HepG2 (cell line): ENCODE measurements around the gene PIGL. TPM values are rescaled to one million over a fixed set of nuclear protein-coding genes. Genes with fewer than 3 reads are reported as not detected.

ENCODE experiments used
- ATAC-seq: fragments of 200-7000 bp; cut with Tn5 transposase; 3 replicates; pipeline ENCODE4 v1.9.1; 2020; ENCODE audit warnings: mild to moderate bottlenecking, moderate library complexity
- BruUV-seq: library from RNA; stranded (reverse); fragments of 400-500 nt; replicated peaks from 2 replicates; lab custom pipeline; 2021; lab: Mats Ljungman, UMichigan
- CTCF ChIA-PET: fragments of 300-600 bp; formaldehyde crosslinking; extraction: SDS; loops from one replicate; lab custom pipeline; 2021; ENCODE audit warnings: low total read pairs, inconsistent platforms, low intra/inter-chr PET ratio; lab: Yijun Ruan, JAX
- POLR2A ChIA-PET: fragments of 350-600 bp; sonication (Branson Sonifier 250); formaldehyde crosslinking; loops from one replicate; lab custom pipeline; 2020; ENCODE audit warnings: antibody characterized with exemption, inconsistent platforms; lab: Yijun Ruan, JAX
- DNase-seq: peaks from one replicate; pipeline ENCODE4 v3.0.0-alpha.2; 2015; ENCODE audit warnings: low spot score
- FAIRE-seq: peaks from 3 replicates; lab custom pipeline; 2011; peaks lifted over from hg19 to GRCh38; lab: Jason Lieb, UNC
- H2AFZ ChIP-seq: one replicate; pipeline ENCODE4 v1.6.1; 2011; ENCODE audit warnings: low read length, inconsistent platforms
- H3K27ac ChIP-seq: fragments of 300-600 bp; 3 replicates; pipeline ENCODE4 v1.8.0; 2011; ENCODE audit warnings: mixed run types, mild to moderate bottlenecking, mixed read lengths, low read length, inconsistent platforms; ENCODE audit not compliant: insufficient read depth; ENCODE audit errors: extremely low read length
- H3K27me3 ChIP-seq, 2 experiments: fragments of 200-600 bp in 1 of 2; 2 replicates in 1 of 2; 3 replicates in 1 of 2; pipeline versions ENCODE4 v1.6.0 to v1.8.0; 2011; ENCODE audit warnings: low read length in 2 of 2, mild to moderate bottlenecking in 2 of 2, moderate library complexity in 2 of 2, inconsistent platforms in 1 of 2; ENCODE audit not compliant: insufficient read depth in 2 of 2, control insufficient read depth in 1 of 2
- H3K36me3 ChIP-seq, 2 experiments: fragments of 200-600 bp in 1 of 2; replicated peaks in 1 of 2; 2 replicates in 1 of 2; 3 replicates in 1 of 2; pipeline versions ENCODE4 v1.5.1 to v1.8.0; 2011; ENCODE audit warnings: low read length in 2 of 2, inconsistent platforms in 1 of 2; ENCODE audit not compliant: insufficient read depth in 2 of 2, control insufficient read depth in 1 of 2
- H3K4me1 ChIP-seq: 2 replicates; pipeline ENCODE4 v1.5.1; 2012; ENCODE audit warnings: low read length, inconsistent platforms; ENCODE audit not compliant: insufficient read depth
- H3K4me2 ChIP-seq: 2 replicates; pipeline ENCODE4 v1.6.0; 2011; ENCODE audit warnings: low read depth, low read length, inconsistent platforms
- H3K4me3 ChIP-seq, 3 experiments: fragments of 200-600 bp in 1 of 3; sonication (generic), shearing (Covaris generic) in 1 of 3; replicated peaks in 1 of 3; 2 replicates each; pipeline ENCODE4 v1.5.1; 2011 to 2016; ENCODE audit warnings: low read length in 3 of 3, inconsistent platforms in 2 of 3, low read depth in 2 of 3, mild to moderate bottlenecking in 2 of 3, control low read depth in 1 of 3, mixed read lengths in 1 of 3; ENCODE audit not compliant: insufficient read depth in 1 of 3
- H3K79me2 ChIP-seq: one replicate; pipeline ENCODE4 v1.6.1; 2011; ENCODE audit warnings: low read length, inconsistent platforms; ENCODE audit not compliant: insufficient read depth
- H3K9ac ChIP-seq: 2 replicates; pipeline ENCODE4 v1.6.0; 2011; ENCODE audit warnings: mild to moderate bottlenecking, low read depth, low read length, inconsistent platforms; ENCODE audit not compliant: insufficient read depth
- H3K9me3 ChIP-seq: 2 replicates; pipeline ENCODE4 v1.5.1; 2012; ENCODE audit warnings: mild to moderate bottlenecking, low read length
- H4K20me1 ChIP-seq: 2 replicates; pipeline ENCODE4 v1.6.0; 2011; ENCODE audit warnings: inconsistent platforms, mild to moderate bottlenecking, low read length, moderate library complexity; ENCODE audit not compliant: insufficient read depth
- MIXL1 ChIP-seq: IDR thresholded peaks from 2 replicates; pipeline ENCODE4 v1.6.1; 2016
- RAD51 ChIP-seq: fragments of 450-650 bp; IDR thresholded peaks from 2 replicates; pipeline ENCODE4 v1.6.1; 2016; ENCODE audit warnings: borderline replicate concordance
- TIGD3 ChIP-seq: sonication (generic); formaldehyde crosslinking; IDR thresholded peaks from 2 replicates; pipeline ENCODE4 v1.5.1; 2020; ENCODE audit warnings: mild to moderate bottlenecking, missing genetic modification reagents, borderline replicate concordance
- YEATS4 ChIP-seq: sonication (generic); formaldehyde crosslinking; IDR thresholded peaks from 2 replicates; pipeline ENCODE4 v1.4.0; 2020; ENCODE audit warnings: missing genetic modification reagents, borderline replicate concordance
- ZNF543 ChIP-seq: sonication (generic); formaldehyde crosslinking; IDR thresholded peaks from 2 replicates; pipeline ENCODE4 v1.4.0; 2020; ENCODE audit warnings: mild to moderate bottlenecking, missing genetic modification reagents
- ZNF740 ChIP-seq: sonication (generic); formaldehyde crosslinking; IDR thresholded peaks from 2 replicates; pipeline ENCODE4 v1.4.0; 2020; ENCODE audit warnings: missing genetic modification reagents
- ZNF766 ChIP-seq: sonication (generic); formaldehyde crosslinking; IDR thresholded peaks from 2 replicates; pipeline ENCODE4 v1.5.0; 2020; ENCODE audit warnings: missing genetic modification reagents, borderline replicate concordance
- in situ Hi-C: cut with HindIII; loops from 2 replicates; pipeline ENCODE4 v1.10.0; 2017; ENCODE audit warnings: low pct_unique_long_range_greater_than_20kb; ENCODE audit not compliant: extremely low pct_ligation_motif_present
- intact Hi-C: fragments of 100-400 bp; cut with micrococcal nuclease; formaldehyde crosslinking; loops from one replicate; pipeline ENCODE4 v1.10.0; 2022; ENCODE audit not compliant: unreplicated experiment
- polyA plus RNA-seq, 8 experiments: library from polyadenylated mRNA; depleted of rRNA in 3 of 8; stranded (reverse) in 7 of 8; unstranded in 1 of 8; fragments of >200 nt; fragmentation: Illumina TruSeq in 4 of 8; extraction: Trizol in 4 of 8; gene quantifications; 2 replicates each; pipeline versions ENCODE4 v1.2.1 to v1.2.3, GENCODE V29; 2011 to 2016; ENCODE audit warnings: low read depth in 4 of 8, missing spikeins in 1 of 8, mixed read lengths in 1 of 8; ENCODE audit not compliant: insufficient read depth in 1 of 8
- total RNA-seq, 5 experiments: library from RNA; depleted of rRNA; stranded (reverse); fragments of >200 nt; fragmentation: Illumina TruSeq; extraction: Trizol; gene quantifications; 2 replicates each; pipeline ENCODE4 v1.2.3, GENCODE V29; 2016; ENCODE audit warnings: low read depth in 1 of 5
- TF ChIP-seq, protein P1 (sequence below): sonication (generic); formaldehyde crosslinking; IDR thresholded peaks from 2 replicates; pipeline ENCODE4 v1.8.0; 2022; ENCODE audit warnings: mild to moderate bottlenecking, missing genetic modification reagents; ENCODE audit not compliant: insufficient replicate concordance

PIGL gene
- total and polyA plus RNA-seq, 2 of the 13 experiments (the other 11 are each of a cell fraction or from before 2014, with no cell fraction given), result 28.5 to 63.8 TPM

GRCh38 chr17:16313139-16314090 lies 96.4 kb downstream of the PIGL start (continued):
- TF ChIP-seq YEATS4 (CRISPR knock-in tag) (peak; percentile 56), MIXL1 (CRISPR knock-in tag) (peak; percentile 79), ZNF543 (CRISPR knock-in tag) (peak; percentile 68; the same call in 1 of the 2 replicates), ZNF766 (CRISPR knock-in tag) (0 out of 2 replicates have a peak, but pooled peaks have one; percentile 42)

DNA sequence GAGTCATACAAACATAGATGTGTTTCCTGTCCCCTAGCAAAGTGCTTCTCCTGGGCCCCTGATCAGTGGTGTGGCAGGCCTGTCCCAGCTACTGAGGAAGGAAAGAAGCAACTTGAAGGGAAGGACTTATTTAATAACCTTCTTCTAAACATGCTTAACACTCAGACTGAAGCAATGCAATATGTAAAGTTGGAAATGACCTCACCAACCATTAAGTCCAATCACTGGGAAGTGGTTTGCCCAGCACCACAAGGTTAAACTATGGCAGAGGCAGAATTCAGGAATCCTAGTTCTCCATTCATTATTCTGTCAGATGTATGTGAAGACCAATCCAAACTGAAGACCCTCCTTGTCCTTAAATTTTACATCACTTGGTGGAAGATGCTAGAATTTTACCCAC lies 97.2 kb downstream of the PIGL start:
- FAIRE-seq (peak; percentile 42), DNase-seq (no peak), ATAC-seq (no peak)
- Histone ChIP-seq H3K9ac (peak overlapping the region; percentile 69; the same call in 1 of the 2 replicates), H2AFZ (no peak overlapping the region), H3K9me3 (no peaks in the 10 kb centered on the region), H3K79me2 (no peaks in the 10 kb centered on the region), H3K27ac (peak overlapping the region; percentile 97), H4K20me1 (no peaks in the 10 kb centered on the region), H3K4me3 (no peak overlapping the region), H3K4me2 (peak overlapping the region; percentile 66; the same call in 1 of the 2 replicates), H3K4me1 (peaks cover 47% of the 10 kb centered on the region), H3K36me3 (peaks cover 1 to 11% of the 10 kb centered on the region in 2 experiments; a peak in 2 of 5 replicates), H3K27me3 (no peaks in the 10 kb centered on the region)
- intact Hi-C loops, result loop anchor here (5.0 kb wide), 1 partner anchor 38 kb away; the partner anchor contains the start of gene CENPV
- BruUV-seq, result TSS peak; percentile 55
- in situ Hi-C loops, result no loop called here
- POLR2A ChIA-PET, result interaction anchor here (0.9 to 5.2 kb wide), 10 partner anchors 10 to 125 kb away, joined by 3 to 100 read pairs (median 11); partner anchors contain the start of genes CENPV and UBB
- TF ChIP-seq RAD51 (no peak), TIGD3 (CRISPR knock-in tag) (no peak), ZNF740 (no peak)
- TF ChIP-seq, protein P1, sequence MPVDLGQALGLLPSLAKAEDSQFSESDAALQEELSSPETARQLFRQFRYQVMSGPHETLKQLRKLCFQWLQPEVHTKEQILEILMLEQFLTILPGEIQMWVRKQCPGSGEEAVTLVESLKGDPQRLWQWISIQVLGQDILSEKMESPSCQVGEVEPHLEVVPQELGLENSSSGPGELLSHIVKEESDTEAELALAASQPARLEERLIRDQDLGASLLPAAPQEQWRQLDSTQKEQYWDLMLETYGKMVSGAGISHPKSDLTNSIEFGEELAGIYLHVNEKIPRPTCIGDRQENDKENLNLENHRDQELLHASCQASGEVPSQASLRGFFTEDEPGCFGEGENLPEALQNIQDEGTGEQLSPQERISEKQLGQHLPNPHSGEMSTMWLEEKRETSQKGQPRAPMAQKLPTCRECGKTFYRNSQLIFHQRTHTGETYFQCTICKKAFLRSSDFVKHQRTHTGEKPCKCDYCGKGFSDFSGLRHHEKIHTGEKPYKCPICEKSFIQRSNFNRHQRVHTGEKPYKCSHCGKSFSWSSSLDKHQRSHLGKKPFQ (CRISPR knock-in tag), result peak; percentile 5
- CTCF ChIA-PET, result no interaction called here
